H9 (cell line): Measurements from ENCODE around the gene FSD1. TPM values are rescaled to one million over a fixed set of nuclear protein-coding genes. Genes with fewer than 3 reads are reported as not detected.

ENCODE experiments used
- DNase-seq: peaks from one replicate; pipeline ENCODE4 v3.0.0-alpha.2; 2017
- H2AFZ ChIP-seq: one replicate; pipeline ENCODE4 v1.6.1; 2013; ENCODE audit warnings: mild to moderate bottlenecking, low read length, control low read depth, moderate library complexity
- H2AK5ac ChIP-seq: 2 replicates; pipeline ENCODE4 v1.6.1; 2013; ENCODE audit warnings: low read length, control low read depth, mixed read lengths; ENCODE audit not compliant: insufficient read length
- H2BK120ac ChIP-seq: one replicate; pipeline ENCODE4 v1.6.1; 2013; ENCODE audit warnings: low read depth, mild to moderate bottlenecking, low read length, control low read depth, inconsistent platforms; ENCODE audit not compliant: poor library complexity, severe bottlenecking
- H2BK12ac ChIP-seq: 2 replicates; pipeline ENCODE4 v1.6.1; 2013; ENCODE audit warnings: low read length, control low read depth, mixed read lengths, low read depth; ENCODE audit not compliant: insufficient read length
- H2BK15ac ChIP-seq: 2 replicates; pipeline ENCODE4 v1.6.1; 2013; ENCODE audit warnings: low read depth, low read length, control low read depth
- H2BK20ac ChIP-seq: one replicate; pipeline ENCODE4 v1.6.1; 2013; ENCODE audit warnings: low read depth, mild to moderate bottlenecking, low read length, control low read depth, inconsistent platforms; ENCODE audit not compliant: poor library complexity, severe bottlenecking
- H2BK5ac ChIP-seq: 2 replicates; pipeline ENCODE4 v1.6.1; 2013; ENCODE audit warnings: low read length, control low read depth, mixed read lengths; ENCODE audit not compliant: insufficient read length
- H3K14ac ChIP-seq: 2 replicates; pipeline ENCODE4 v1.6.1; 2013; ENCODE audit warnings: low read length, control low read depth; ENCODE audit not compliant: insufficient read depth
- H3K18ac ChIP-seq: 2 replicates; pipeline ENCODE4 v1.6.1; 2013; ENCODE audit warnings: low read depth, mild to moderate bottlenecking, mixed read lengths, low read length, control low read depth; ENCODE audit not compliant: insufficient read length
- H3K23ac ChIP-seq: 2 replicates; pipeline ENCODE4 v1.6.1; 2013; ENCODE audit warnings: low read length, control low read depth, mixed read lengths, low read depth; ENCODE audit not compliant: insufficient read length
- H3K23me2 ChIP-seq: 2 replicates; pipeline ENCODE4 v1.6.1; 2013; ENCODE audit warnings: low read depth, mild to moderate bottlenecking, mixed read lengths, low read length, control low read depth; ENCODE audit not compliant: insufficient read length, poor library complexity, severe bottlenecking
- H3K27ac ChIP-seq: 2 replicates; pipeline ENCODE4 v1.5.1; 2013; ENCODE audit warnings: low read length, control low read depth, mixed read lengths, low read depth; ENCODE audit not compliant: insufficient read length
- H3K27me3 ChIP-seq: 2 replicates; pipeline ENCODE4 v1.6.1; 2013; ENCODE audit warnings: low read length, control low read depth, inconsistent platforms; ENCODE audit not compliant: insufficient read depth
- H3K4ac ChIP-seq: 2 replicates; pipeline ENCODE4 v1.6.1; 2013; ENCODE audit warnings: low read depth, mild to moderate bottlenecking, control low read depth, inconsistent platforms, low read length, moderate library complexity
- H3K4me1 ChIP-seq: 2 replicates; pipeline ENCODE4 v1.6.1; 2013; ENCODE audit warnings: low read length, control low read depth, inconsistent platforms; ENCODE audit not compliant: insufficient read depth
- H3K4me2 ChIP-seq: 2 replicates; pipeline ENCODE4 v1.6.1; 2013; ENCODE audit warnings: low read length, control low read depth, mixed read lengths; ENCODE audit not compliant: insufficient read length, insufficient read depth
- H3K56ac ChIP-seq: 2 replicates; pipeline ENCODE4 v1.6.1; 2013; ENCODE audit warnings: low read depth, mild to moderate bottlenecking, mixed read lengths, low read length, control low read depth; ENCODE audit not compliant: insufficient read length
- H3K79me1 ChIP-seq: 2 replicates; pipeline ENCODE4 v1.6.1; 2013; ENCODE audit warnings: low read depth, mild to moderate bottlenecking, moderate library complexity, low read length, control low read depth, inconsistent platforms; ENCODE audit not compliant: insufficient read depth, poor library complexity, severe bottlenecking
- H3K79me2 ChIP-seq: 2 replicates; pipeline ENCODE4 v1.6.1; 2013; ENCODE audit warnings: low read length, control low read depth, inconsistent platforms; ENCODE audit not compliant: insufficient read depth
- H3K9ac ChIP-seq: 2 replicates; pipeline ENCODE4 v1.6.1; 2013; ENCODE audit warnings: low read length, control low read depth, mixed read lengths; ENCODE audit not compliant: insufficient read length; ENCODE audit errors: extremely low read depth
- H3K9me3 ChIP-seq: one replicate; pipeline ENCODE4 v1.6.1; 2013; ENCODE audit warnings: low read depth, low read length, inconsistent platforms; ENCODE audit not compliant: control insufficient read depth
- H3T11ph ChIP-seq: one replicate; pipeline ENCODE4 v1.6.1; 2013; ENCODE audit warnings: mild to moderate bottlenecking, low read length, control low read depth, inconsistent platforms
- H4K20me1 ChIP-seq: one replicate; pipeline ENCODE4 v1.6.1; 2013; ENCODE audit not compliant: control insufficient read depth, insufficient read length, insufficient read depth
- H4K5ac ChIP-seq: 2 replicates; pipeline ENCODE4 v1.6.1; 2013; ENCODE audit warnings: low read depth, mild to moderate bottlenecking, mixed read lengths, low read length, control low read depth; ENCODE audit not compliant: insufficient read length
- H4K8ac ChIP-seq: replicated peaks from 2 replicates; pipeline ENCODE4 v1.6.1; 2013; ENCODE audit warnings: low read length, control low read depth, mixed read lengths, low read depth; ENCODE audit not compliant: insufficient read length
- H4K91ac ChIP-seq: 2 replicates; pipeline ENCODE4 v1.6.1; 2013; ENCODE audit warnings: low read depth, mild to moderate bottlenecking, moderate library complexity, mixed read lengths, low read length, control low read depth; ENCODE audit not compliant: insufficient read length
- H3K27ac Mint-ChIP-seq, 3 experiments: 2 replicates in 2 of 3; 3 replicates in 1 of 3; pipeline ENCODE4 v1.8.0; 2020 to 2021; ENCODE audit warnings: mixed read lengths in 3 of 3, mild to moderate bottlenecking in 1 of 3, moderate library complexity in 1 of 3
- H3K27me3 Mint-ChIP-seq: 2 replicates; pipeline ENCODE4 v1.8.0; 2021; ENCODE audit warnings: low read depth, mild to moderate bottlenecking, moderate library complexity, mixed read lengths
- H3K36me3 Mint-ChIP-seq, 3 experiments: 2 replicates in 2 of 3; 3 replicates in 1 of 3; pipeline ENCODE4 v1.8.0; 2020 to 2021; ENCODE audit warnings: low read depth in 3 of 3, mixed read lengths in 3 of 3; ENCODE audit not compliant: insufficient read depth in 1 of 3
- H3K4me1 Mint-ChIP-seq, 2 experiments: 2 replicates each; pipeline ENCODE4 v1.8.0; 2020; ENCODE audit warnings: mixed read lengths in 2 of 2
- H3K4me3 Mint-ChIP-seq, 2 experiments: 2 replicates in 1 of 2; 3 replicates in 1 of 2; pipeline ENCODE4 v1.8.0; 2020 to 2021; ENCODE audit warnings: mild to moderate bottlenecking in 2 of 2, mixed read lengths in 2 of 2, moderate library complexity in 1 of 2
- H3K9me3 Mint-ChIP-seq, 2 experiments: 2 replicates in 1 of 2; 3 replicates in 1 of 2; pipeline ENCODE4 v1.8.0; 2020; ENCODE audit warnings: mild to moderate bottlenecking in 2 of 2, mixed read lengths in 2 of 2, moderate library complexity in 1 of 2
- WGBS: extraction: QIAGEN DNeasy Blood & Tissue Kit; methylation state at CpG from one replicate; pipeline ENCODE4 v1.1.7; 2013; ENCODE audit warnings: missing lambda C conversion rate, low lambda C conversion rate, mixed read lengths; ENCODE audit not compliant: insufficient read length; ENCODE audit errors: extremely low coverage; 5-methylcytosine and 5-hydroxymethylcytosine counted together
- total RNA-seq: library from RNA; stranded (reverse); gene quantifications from 2 replicates; pipeline ENCODE4 v1.2.1, GENCODE V29; 2021
- TF ChIP-seq, protein P1 (sequence below): fragments of 200-600 bp; sonication (generic); conservative IDR thresholded peaks from 3 replicates; pipeline ENCODE4 v1.8.0; 2021; ENCODE audit warnings: antibody characterized with exemption, mild to moderate bottlenecking

The FSD1 gene
- total RNA-seq, 1 experiment from 2014 or later, result 53.6 TPM

DNA sequence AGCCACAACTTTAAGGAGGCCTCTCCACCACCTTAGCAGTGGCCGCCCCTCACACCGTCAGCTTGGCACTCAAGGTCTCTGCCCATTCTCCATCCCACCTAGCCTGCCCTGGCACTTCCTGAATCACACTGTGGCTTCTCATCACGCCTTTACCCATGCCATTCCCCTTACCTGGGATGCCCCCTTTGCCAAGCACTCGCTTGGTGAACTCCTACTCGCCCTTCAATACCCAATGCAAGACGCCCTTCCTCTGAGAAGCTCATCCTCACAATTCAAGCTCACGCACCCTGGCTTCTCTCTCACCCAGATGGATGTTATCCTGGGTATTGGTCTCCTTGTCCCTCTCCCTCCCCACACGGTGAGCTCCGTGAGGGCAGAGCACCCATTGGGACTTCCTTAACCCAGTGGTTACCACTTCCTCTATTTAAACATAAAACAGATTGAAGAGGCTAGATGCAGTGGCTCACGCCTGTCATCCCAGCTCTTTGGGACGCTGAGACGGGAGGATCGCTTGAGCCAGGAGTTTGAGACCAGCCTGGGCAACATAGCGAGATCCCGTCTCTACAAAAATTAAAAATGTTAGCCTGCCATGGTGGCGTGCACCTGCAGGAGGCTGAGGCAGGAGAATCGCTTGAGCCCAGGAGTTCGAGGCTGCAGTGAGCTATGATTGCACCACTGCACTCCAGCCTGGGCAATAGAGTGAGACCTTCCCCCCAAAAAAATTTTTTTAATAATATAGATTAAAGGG lies 38.0 kb upstream of the FSD1 start:
- no peaks in the 10 kb centered on the region for H3K27me3 ChIP-seq
- H3K4me3 Mint-ChIP-seq, result no peak overlapping the region; a peak in 1 of 5 replicates
- no peak overlapping the region for H3K56ac ChIP-seq
- H3K9me3 Mint-ChIP-seq, result no peaks in the 10 kb centered on the region
- no peaks in the 10 kb centered on the region for H4K20me1 ChIP-seq
- DNase-seq, result no peak
- peaks cover 8 to 53% (median 28%) of the 10 kb centered on the region in 3 experiments; a peak in 6 of 7 replicates for H3K36me3 Mint-ChIP-seq
- H3K23ac ChIP-seq, result no peak overlapping the region
- no peak overlapping the region for H3K4me2 ChIP-seq
- no peak overlapping the region for H2BK5ac ChIP-seq
- H3K79me2 ChIP-seq, result no peaks in the 10 kb centered on the region
- no peak overlapping the region for H3K9ac ChIP-seq
- H2AK5ac ChIP-seq, result no peak overlapping the region
- no peak overlapping the region for H3T11ph ChIP-seq
- H3K79me1 ChIP-seq, result no peaks in the 10 kb centered on the region
- H3K4ac ChIP-seq, result no peak overlapping the region
- no CpG with 5 or more reads among the region's 18 CpGs for WGBS
- H3K27ac Mint-ChIP-seq, result no peak overlapping the region
- no peak overlapping the region for H4K8ac ChIP-seq
- H2BK15ac ChIP-seq, result no peak overlapping the region
- no peak overlapping the region for H3K18ac ChIP-seq
- H2BK20ac ChIP-seq, result no peak overlapping the region
- no peak overlapping the region for H4K91ac ChIP-seq
- no peak overlapping the region for H2AFZ ChIP-seq
- no peak overlapping the region for H2BK120ac ChIP-seq
- H4K5ac ChIP-seq, result no peak overlapping the region
- no peaks in the 10 kb centered on the region for H3K9me3 ChIP-seq
- no peaks in the 10 kb centered on the region for H3K4me1 ChIP-seq
- H3K14ac ChIP-seq, result no peak overlapping the region
- no peak overlapping the region for H2BK12ac ChIP-seq
- H3K27ac ChIP-seq, result no peak overlapping the region
- H3K23me2 ChIP-seq, result no peaks in the 10 kb centered on the region
- TF ChIP-seq, protein P1, sequence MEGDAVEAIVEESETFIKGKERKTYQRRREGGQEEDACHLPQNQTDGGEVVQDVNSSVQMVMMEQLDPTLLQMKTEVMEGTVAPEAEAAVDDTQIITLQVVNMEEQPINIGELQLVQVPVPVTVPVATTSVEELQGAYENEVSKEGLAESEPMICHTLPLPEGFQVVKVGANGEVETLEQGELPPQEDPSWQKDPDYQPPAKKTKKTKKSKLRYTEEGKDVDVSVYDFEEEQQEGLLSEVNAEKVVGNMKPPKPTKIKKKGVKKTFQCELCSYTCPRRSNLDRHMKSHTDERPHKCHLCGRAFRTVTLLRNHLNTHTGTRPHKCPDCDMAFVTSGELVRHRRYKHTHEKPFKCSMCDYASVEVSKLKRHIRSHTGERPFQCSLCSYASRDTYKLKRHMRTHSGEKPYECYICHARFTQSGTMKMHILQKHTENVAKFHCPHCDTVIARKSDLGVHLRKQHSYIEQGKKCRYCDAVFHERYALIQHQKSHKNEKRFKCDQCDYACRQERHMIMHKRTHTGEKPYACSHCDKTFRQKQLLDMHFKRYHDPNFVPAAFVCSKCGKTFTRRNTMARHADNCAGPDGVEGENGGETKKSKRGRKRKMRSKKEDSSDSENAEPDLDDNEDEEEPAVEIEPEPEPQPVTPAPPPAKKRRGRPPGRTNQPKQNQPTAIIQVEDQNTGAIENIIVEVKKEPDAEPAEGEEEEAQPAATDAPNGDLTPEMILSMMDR, result no peak
- no peaks in the 10 kb centered on the region for H3K27me3 Mint-ChIP-seq
- peaks cover 2 to 5% of the 10 kb centered on the region in 2 experiments; a peak in 3 of 4 replicates for H3K4me1 Mint-ChIP-seq
